ENCODE data around the gene SCIN.

Gene SCIN

DNA sequence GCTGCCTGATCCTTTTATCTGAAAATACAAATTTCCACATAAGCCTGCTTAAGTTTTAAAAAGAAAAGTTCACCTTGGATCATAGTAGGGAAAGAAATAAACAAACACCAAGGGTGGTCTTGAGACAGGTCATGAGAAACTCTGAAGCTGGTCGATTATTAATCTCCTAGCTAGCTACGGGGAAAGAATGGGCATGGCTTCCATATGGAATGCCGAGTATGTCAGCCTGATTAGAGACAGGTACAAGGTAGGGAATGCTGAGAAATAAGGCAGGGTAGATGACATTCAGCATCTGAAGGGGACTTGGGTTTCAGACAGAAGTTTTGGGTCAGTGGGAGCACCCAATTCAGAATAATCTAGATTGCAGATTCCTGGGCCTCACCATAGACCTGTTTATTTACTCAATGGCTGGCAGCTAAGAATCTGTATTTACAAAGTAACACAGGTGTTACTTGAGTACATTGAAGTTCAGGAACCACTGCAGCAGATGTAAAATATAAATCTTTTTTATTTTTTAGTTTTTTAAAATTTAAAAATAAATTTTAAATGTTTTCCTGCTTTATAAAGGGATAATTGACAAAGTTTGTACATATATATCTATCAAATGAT is 49.0 kb downstream of the SCIN start:
- ChIA-PET CTCF (interaction anchor here (2.2 kb wide), 1 partner anchor 95 kb away, joined by 6 read pairs; no protein-coding TSS in a partner anchor), POLR2A (no interaction called here)
- no peak for DNase-seq (ENCODE audit: extremely low spot score)
- TF ChIP-seq, protein P1, sequence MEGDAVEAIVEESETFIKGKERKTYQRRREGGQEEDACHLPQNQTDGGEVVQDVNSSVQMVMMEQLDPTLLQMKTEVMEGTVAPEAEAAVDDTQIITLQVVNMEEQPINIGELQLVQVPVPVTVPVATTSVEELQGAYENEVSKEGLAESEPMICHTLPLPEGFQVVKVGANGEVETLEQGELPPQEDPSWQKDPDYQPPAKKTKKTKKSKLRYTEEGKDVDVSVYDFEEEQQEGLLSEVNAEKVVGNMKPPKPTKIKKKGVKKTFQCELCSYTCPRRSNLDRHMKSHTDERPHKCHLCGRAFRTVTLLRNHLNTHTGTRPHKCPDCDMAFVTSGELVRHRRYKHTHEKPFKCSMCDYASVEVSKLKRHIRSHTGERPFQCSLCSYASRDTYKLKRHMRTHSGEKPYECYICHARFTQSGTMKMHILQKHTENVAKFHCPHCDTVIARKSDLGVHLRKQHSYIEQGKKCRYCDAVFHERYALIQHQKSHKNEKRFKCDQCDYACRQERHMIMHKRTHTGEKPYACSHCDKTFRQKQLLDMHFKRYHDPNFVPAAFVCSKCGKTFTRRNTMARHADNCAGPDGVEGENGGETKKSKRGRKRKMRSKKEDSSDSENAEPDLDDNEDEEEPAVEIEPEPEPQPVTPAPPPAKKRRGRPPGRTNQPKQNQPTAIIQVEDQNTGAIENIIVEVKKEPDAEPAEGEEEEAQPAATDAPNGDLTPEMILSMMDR (IDR thresholded peaks at IDR 0.05; ENCODE audit: control extremely low read depth, extremely low read depth, low read depth, missing control alignments) = no peak

DNA sequence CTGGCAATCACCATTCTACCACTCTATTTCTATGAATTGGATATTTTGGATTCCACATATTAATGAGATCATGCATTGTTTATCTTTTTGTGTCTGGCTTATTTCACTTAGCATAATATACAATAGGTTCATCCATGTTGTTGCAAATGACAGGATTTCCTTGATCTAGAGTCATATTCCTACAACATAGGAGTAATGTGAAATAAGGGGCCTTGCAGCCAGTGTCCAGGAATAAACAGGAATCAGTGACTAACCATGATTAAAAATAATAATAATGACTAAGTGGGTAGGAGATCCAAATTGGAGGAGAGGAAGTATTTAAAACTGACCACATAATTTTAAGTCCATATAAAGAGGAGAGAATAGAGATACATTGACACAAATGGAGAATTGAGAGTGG is 49.9 kb downstream of the SCIN start:
- CTCF ChIA-PET = interaction anchor here (1.0 to 4.4 kb wide), 5 partner anchors 9 to 96 kb away, joined by 3 to 57 read pairs (median 4); partner anchors contain the start of gene ARL4A
- POLR2A ChIA-PET = no interaction called here
- TF ChIP-seq, protein P1 (IDR thresholded peaks at IDR 0.05; ENCODE audit: control extremely low read depth, extremely low read depth, low read depth, missing control alignments) = no peak

DNA sequence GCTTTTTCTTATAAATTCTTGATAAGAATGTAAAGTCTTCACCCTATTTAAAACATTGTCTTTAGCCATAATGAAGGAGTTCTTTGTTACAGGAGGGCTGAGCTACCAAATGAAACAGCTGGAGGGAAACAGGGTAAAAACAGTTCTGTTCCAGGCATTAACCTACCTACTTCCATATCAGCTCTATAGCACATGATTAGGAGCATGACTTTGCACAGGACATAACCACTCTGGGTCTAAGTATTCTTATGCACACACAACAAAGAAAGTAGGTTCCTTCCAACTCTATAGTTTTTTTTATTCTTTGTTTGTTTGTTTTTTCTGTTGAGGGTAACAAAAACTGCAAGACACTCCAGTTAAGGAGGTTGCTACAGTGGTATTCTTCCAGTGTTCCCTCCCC is 52.7 kb downstream of the SCIN start:
- ChIA-PET CTCF (interaction anchor here (0.7 to 4.4 kb wide), 16 partner anchors 8 to 1217 kb away, joined by 3 to 57 read pairs (median 4); no protein-coding TSS in a partner anchor), POLR2A (no interaction called here)
- TF ChIP-seq, protein P1 (IDR thresholded peaks at IDR 0.05; ENCODE audit: control extremely low read depth, extremely low read depth, low read depth, missing control alignments) = no peak
- DNase-seq (ENCODE audit: extremely low spot score) = no peak

More for the DNA sequence above, 49.9 kb downstream of the SCIN start:
- DNase-seq (ENCODE audit: extremely low spot score) = no peak

DNA sequence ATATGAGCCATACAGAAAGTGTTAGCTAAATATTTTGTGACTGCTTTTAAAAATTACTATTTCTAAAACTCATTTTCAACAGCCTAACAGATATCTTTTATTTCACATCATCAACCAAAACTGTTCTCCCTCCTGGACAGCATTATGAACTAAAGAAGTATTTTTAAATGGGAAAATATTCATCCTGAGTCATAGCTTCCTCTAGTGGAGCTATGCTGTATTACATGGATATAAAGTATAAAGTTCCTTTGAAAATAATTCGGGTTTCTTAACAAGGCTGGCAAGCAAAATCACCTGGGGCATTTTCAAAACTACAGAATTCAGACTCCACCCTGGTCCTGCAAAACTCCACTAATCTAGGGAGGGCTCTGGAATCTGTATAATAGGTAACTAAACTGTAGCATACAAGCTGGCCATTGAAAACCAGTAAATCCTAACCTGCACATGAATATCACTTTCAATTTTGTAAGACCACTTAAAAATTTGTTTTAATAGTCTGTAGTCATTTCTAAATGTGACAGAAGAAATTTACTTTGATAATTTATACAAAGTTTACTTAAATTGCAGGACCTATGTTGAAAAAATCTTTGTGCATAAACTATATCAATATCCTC is 53.5 kb downstream of the SCIN start:
- peak; percentile 10 for DNase-seq (ENCODE audit: extremely low spot score)
- POLR2A ChIA-PET = no interaction called here
- CTCF ChIA-PET = interaction anchor here (0.7 to 4.4 kb wide), 16 partner anchors 8 to 1218 kb away, joined by 3 to 57 read pairs (median 4); no protein-coding TSS in a partner anchor
- TF ChIP-seq, protein P1 (IDR thresholded peaks at IDR 0.05; ENCODE audit: control extremely low read depth, extremely low read depth, low read depth, missing control alignments) = peak; percentile 56

DNA sequence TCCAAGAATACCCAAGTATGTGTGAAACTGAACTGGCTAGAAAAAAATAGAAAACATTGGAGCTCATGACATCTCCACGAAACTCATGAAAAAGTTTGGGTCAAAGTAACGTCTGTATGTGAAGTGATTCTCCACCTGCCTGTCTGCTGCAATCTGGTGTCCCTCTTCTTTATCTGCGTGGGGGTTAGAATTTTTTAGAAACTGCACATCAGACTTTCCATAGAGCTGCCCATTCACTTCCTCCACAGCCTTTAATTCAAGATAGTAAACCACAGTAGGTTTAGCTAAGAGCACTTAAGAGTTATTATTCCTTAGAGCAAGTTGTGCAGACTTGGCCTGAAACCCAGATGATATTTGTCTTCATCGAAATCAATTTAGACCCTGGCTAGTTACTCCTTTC is 55.3 kb downstream of the SCIN start:
- POLR2A ChIA-PET = no interaction called here
- TF ChIP-seq, protein P1 (IDR thresholded peaks at IDR 0.05; ENCODE audit: control extremely low read depth, extremely low read depth, low read depth, missing control alignments) = no peak

DNA sequence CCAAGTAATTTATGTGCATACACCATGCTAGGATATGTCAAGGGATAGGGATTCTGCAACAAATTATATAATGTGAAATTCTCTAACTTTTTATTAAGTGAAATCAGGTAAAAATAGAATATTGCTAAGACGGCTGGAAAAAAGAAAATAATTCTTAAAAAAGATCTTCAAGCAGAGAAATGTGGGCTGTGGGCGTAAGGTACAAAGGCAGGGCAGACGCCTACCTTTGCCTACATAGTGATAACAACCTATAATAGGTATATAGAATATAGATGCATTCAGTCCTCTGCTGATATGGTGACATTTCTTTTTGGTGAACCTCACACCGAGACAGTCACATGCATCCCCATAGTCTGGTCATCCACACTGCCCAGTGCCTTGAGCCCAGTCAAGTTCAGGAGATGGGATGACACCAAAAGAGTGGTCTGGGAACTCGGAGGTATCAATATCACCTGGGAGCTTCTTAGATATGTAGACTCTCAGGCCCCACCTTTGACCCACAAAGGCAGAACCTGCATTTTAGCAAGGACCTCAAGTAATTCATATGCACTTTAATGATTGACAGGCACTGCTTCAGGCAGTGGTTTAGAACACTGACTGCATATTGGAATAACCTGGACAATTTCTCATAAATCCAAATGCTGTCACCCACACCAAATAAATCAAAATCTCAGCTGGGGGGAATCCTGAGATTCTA is 59.4 kb downstream of the SCIN start:
- CTCF ChIA-PET = interaction anchor here (1.1 to 3.9 kb wide), 4 partner anchors 9 to 105 kb away, joined by 3 to 15 read pairs (median 4); no protein-coding TSS in a partner anchor
- POLR2A ChIA-PET = no interaction called here
- TF ChIP-seq, protein P1 (IDR thresholded peaks at IDR 0.05; ENCODE audit: control extremely low read depth, extremely low read depth, low read depth, missing control alignments) = no peak
- no peak for DNase-seq (ENCODE audit: extremely low spot score)

More for the DNA sequence above, 55.3 kb downstream of the SCIN start:
- DNase-seq (ENCODE audit: extremely low spot score) = no peak
- CTCF ChIA-PET = interaction anchor here (0.7 to 4.1 kb wide), 4 partner anchors 10 to 101 kb away, joined by 3 to 29 read pairs (median 5); no protein-coding TSS in a partner anchor
